IPS-NIHi7 (cell line): ENCODE data around the gene CBLN3.

Experiments
- DNase-seq: peaks from one replicate; pipeline ENCODE4 v3.0.0; 2012; ENCODE audit warnings: mixed read lengths; ENCODE audit errors: extremely low spot score

Gene CBLN3

GRCh38 chr14:24439257-24439656, 9.8 kb upstream of the CBLN3 start:
- DNase-seq, result no peak

- DNase-seq, result no peak
Measured at GRCh38 chr14:24438223-24439097, 9.0 kb upstream of the CBLN3 start.

- DNase-seq, result no peak
Measured at GRCh38 chr14:24437736-24438067, 8.2 kb upstream of the CBLN3 start.

GRCh38 chr14:24437020-24437735, 7.7 kb upstream of the CBLN3 start:
- no peak for DNase-seq

GRCh38 chr14:24436355-24437019, 7.0 kb upstream of the CBLN3 start:
- DNase-seq, result peak; percentile 69

GRCh38 chr14:24435998-24436354, 6.5 kb upstream of the CBLN3 start:
- no peak for DNase-seq

GRCh38 chr14:24435192-24435810, 5.8 kb upstream of the CBLN3 start:
- no peak for DNase-seq

- DNase-seq, result no peak
Measured at GRCh38 chr14:24434676-24435075, 5.2 kb upstream of the CBLN3 start.

- DNase-seq, result no peak
Measured at GRCh38 chr14:24434036-24434435, 4.6 kb upstream of the CBLN3 start.

- no peak for DNase-seq
Measured at GRCh38 chr14:24432259-24433131, 3.0 kb upstream of the CBLN3 start.

- DNase-seq, result peak; percentile 93
Measured at GRCh38 chr14:24431569-24432258, 2.2 kb upstream of the CBLN3 start.

GRCh38 chr14:24430682-24431568, 1.5 kb upstream of the CBLN3 start:
- DNase-seq, result no peak

GRCh38 chr14:24430143-24430681, 744 bp upstream of the CBLN3 start:
- DNase-seq, result peak; percentile 84

GRCh38 chr14:24428628-24429394, 657 bp downstream of the CBLN3 start:
- DNase-seq, result no peak

GRCh38 chr14:24427537-24428508, 1.6 kb downstream of the CBLN3 start:
- no peak for DNase-seq

- DNase-seq, result peak; percentile 62
Measured at GRCh38 chr14:24426912-24427536, 2.4 kb downstream of the CBLN3 start.
